Ascending aorta (tissue), 2 donors: ENCODE results near the gene NHS. TPM values are rescaled to one million over a fixed set of nuclear protein-coding genes. Genes with fewer than 3 reads are reported as not detected.

Source experiments
- DNase-seq, 2 donors: peaks; one replicate each; pipeline ENCODE4 v3.0.0-alpha.2; 2019; ENCODE audit warnings: low spot score in 2 of 2
- H3K27ac ChIP-seq, 2 donors: fragments of 200-600 bp; sonication (generic); one replicate each; pipeline ENCODE4 v1.5.1; 2016 to 2017; ENCODE audit warnings: mild to moderate bottlenecking in 1 of 2
- H3K27me3 ChIP-seq: fragments of 200-600 bp; sonication (generic); one replicate; pipeline ENCODE4 v1.5.1; 2017
- H3K36me3 ChIP-seq, 2 donors: fragments of 200-600 bp; sonication (generic); one replicate each; pipeline ENCODE4 v1.5.1; 2016
- H3K4me1 ChIP-seq, 2 donors: fragments of 200-600 bp; sonication (generic); one replicate each; pipeline ENCODE4 v1.5.1; 2016 to 2017; ENCODE audit warnings: mild to moderate bottlenecking in 1 of 2
- H3K4me3 ChIP-seq, 2 donors: fragments of 200-600 bp; sonication (generic); one replicate each; pipeline ENCODE4 v1.5.1; 2016 to 2017; ENCODE audit warnings: mild to moderate bottlenecking in 1 of 2
- H3K9me3 ChIP-seq, 2 donors: fragments of 200-600 bp; sonication (generic); one replicate each; pipeline ENCODE4 v1.5.1; 2016
- CTCF ChIP-seq, 3 experiments: fragments of 200-600 bp in 2 of 3; fragments of 450-650 bp in 1 of 3; sonication (generic) in 2 of 3; IDR thresholded peaks; one replicate each; pipeline ENCODE4 v1.5.1; 2016 to 2019; ENCODE audit warnings: antibody characterized with exemption in 3 of 3, mild to moderate bottlenecking in 1 of 3, moderate library complexity in 1 of 3
- intact Hi-C: fragments of 100-400 bp; cut with DNase I; formaldehyde crosslinking; loops from one replicate; pipeline ENCODE4 v1.15.1; 2023
- total RNA-seq: library from RNA; depleted of rRNA; stranded (reverse); fragments of >200 nt; gene quantifications from one replicate; pipeline ENCODE4 v1.1.0, GENCODE V29; 2016

NHS gene
- total RNA-seq, 1 donor from 2014 or later, result 8.8 TPM

- no peak for DNase-seq
- no peak for TF ChIP-seq CTCF (IDR thresholded peaks at IDR 0.05)
- Histone ChIP-seq H3K27ac (no peak overlapping the region), H3K27me3 (no peaks in the 10 kb centered on the region), H3K4me1 (peaks cover 0 to 7% of the 10 kb centered on the region in 2 donors), H3K9me3 (no peaks in the 10 kb centered on the region), H3K4me3 (no peak overlapping the region), H3K36me3 (no peaks in the 10 kb centered on the region)
- intact Hi-C loops, result loop anchor here (10.0 kb wide), 1 partner anchor 102 kb away; the partner anchor contains the start of gene NHS
Observed at GRCh38 chrX:17476411-17476810, 101.4 kb downstream of the NHS start.

DNA sequence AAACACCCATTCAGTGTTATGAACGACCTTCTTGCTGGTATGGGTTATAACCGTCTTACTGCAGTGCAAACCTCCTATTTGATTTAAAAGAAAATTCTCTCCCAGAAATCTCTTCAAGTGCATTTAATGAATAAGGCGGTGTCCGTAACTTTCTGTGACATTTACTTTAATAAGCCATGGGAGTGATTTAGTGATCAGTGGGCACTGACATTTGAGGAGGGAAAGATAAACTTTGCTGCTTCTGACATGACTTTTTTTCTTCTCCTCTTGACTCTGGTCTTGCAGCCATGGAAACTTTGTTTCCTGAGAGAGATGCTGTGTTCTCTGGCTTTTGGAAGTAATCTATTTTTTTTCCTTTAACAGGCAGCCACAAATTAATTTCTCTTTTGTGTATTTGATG is 106.1 kb downstream of the NHS start:
- Histone ChIP-seq H3K36me3 (no peaks in the 10 kb centered on the region), H3K27me3 (no peaks in the 10 kb centered on the region), H3K9me3 (no peaks in the 10 kb centered on the region), H3K4me3 (no peak overlapping the region), H3K4me1 (peaks cover 0 to 5% of the 10 kb centered on the region in 2 donors), H3K27ac (no peak overlapping the region)
- no peak for TF ChIP-seq CTCF (IDR thresholded peaks at IDR 0.05)
- no peak for DNase-seq
- intact Hi-C loops, result no loop called here

DNA sequence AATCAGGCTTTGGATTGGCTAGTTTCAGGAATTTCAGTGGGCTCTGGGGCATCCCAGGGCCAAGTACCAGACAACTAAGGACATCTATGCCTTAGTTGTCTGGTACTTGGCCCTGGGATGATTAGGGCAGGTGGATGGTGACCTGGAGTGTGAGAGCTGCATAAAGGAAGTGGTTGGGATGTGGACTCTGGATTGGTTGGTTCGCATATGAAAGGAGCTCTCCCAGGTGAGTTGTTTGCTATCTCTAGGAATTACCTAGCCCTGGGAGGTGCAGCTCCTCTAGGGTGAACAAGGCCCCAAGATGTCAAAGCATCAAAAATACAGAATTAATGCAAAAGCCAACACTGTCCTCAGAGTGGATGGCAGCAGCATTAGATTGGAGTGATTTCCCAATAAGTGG is 109.6 kb downstream of the NHS start:
- Histone ChIP-seq H3K4me3 (no peak overlapping the region), H3K36me3 (no peaks in the 10 kb centered on the region), H3K9me3 (no peaks in the 10 kb centered on the region), H3K27me3 (no peaks in the 10 kb centered on the region), H3K4me1 (peaks cover 0 to 2% of the 10 kb centered on the region in 2 donors), H3K27ac (no peak overlapping the region)
- no peak for DNase-seq
- no peak for TF ChIP-seq CTCF (IDR thresholded peaks at IDR 0.05)
- intact Hi-C loops, result no loop called here

DNA sequence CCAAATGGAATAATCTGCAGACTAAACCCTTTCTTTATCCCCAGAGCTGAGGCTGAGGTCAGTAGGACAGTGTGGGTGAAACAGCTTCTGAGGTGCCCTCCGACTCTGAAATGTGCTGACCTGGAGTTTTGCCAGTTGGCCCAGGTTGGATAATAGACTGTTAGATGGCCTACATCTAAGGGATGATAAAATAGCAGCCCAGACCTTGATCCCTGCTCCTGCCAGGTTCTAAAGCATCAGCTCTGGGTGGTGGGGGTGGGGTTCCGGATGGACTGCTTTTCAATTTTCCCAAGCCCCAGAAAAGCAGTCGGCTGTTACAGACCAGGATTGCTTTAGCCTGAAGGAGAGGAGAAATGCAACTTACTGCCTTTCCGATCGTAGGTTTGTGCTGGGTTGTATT is 110.4 kb downstream of the NHS start:
- Histone ChIP-seq H3K4me3 (no peak overlapping the region), H3K27me3 (no peaks in the 10 kb centered on the region), H3K4me1 (peaks cover 0 to 2% of the 10 kb centered on the region in 2 donors), H3K9me3 (no peaks in the 10 kb centered on the region), H3K36me3 (no peaks in the 10 kb centered on the region), H3K27ac (no peak overlapping the region)
- intact Hi-C loops, result no loop called here
- TF ChIP-seq CTCF (IDR thresholded peaks at IDR 0.05), result no peak
- no peak for DNase-seq

DNA sequence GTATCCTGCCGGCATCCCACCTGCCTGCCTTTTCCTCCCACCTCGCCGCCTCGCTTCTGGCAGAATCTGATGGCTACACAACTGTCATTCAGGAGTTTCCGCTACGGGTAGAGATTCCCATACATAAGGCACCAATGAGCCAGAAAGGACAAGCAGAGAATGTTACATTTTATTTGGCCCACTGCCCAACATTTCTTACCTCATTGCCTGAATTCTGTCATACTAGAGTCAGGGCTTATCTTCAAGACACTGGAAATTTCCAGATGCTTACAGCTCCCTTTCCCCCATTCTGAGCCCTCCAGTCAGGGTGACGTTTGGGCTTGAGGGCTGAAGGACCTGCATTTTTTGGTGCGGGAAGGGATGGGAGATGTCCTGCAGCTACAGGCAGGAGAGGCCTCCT is 113.0 kb downstream of the NHS start:
- intact Hi-C loops, result no loop called here
- Histone ChIP-seq H3K4me1 (peaks cover 0 to 2% of the 10 kb centered on the region in 2 donors), H3K9me3 (no peaks in the 10 kb centered on the region), H3K27ac (no peak overlapping the region), H3K36me3 (no peaks in the 10 kb centered on the region), H3K27me3 (no peaks in the 10 kb centered on the region), H3K4me3 (no peak overlapping the region)
- no peak for DNase-seq
- no peak for TF ChIP-seq CTCF (IDR thresholded peaks at IDR 0.05)

GRCh38 chrX:17494216-17494615 is 119.2 kb downstream of the NHS start:
- H3K4me1 ChIP-seq, result peaks cover 0 to 6% of the 10 kb centered on the region in 2 donors
- no peak for TF ChIP-seq CTCF (IDR thresholded peaks at IDR 0.05)
- H3K36me3 ChIP-seq, result no peaks in the 10 kb centered on the region
- no peak for DNase-seq
- no peaks in the 10 kb centered on the region for H3K27me3 ChIP-seq
- H3K9me3 ChIP-seq, result no peaks in the 10 kb centered on the region
- H3K27ac ChIP-seq, result no peak overlapping the region
- intact Hi-C loops, result no loop called here
- H3K4me3 ChIP-seq, result no peak overlapping the region
